ENCODE data around the gene AANAT.

Gene AANAT

GRCh38 chr17:76490112-76490710 lies 22.8 kb downstream of the AANAT start:
- no peak overlapping the region for H3K4me3 ChIP-seq (ENCODE audit: low read depth, low read length)
- TF ChIP-seq, protein P1, sequence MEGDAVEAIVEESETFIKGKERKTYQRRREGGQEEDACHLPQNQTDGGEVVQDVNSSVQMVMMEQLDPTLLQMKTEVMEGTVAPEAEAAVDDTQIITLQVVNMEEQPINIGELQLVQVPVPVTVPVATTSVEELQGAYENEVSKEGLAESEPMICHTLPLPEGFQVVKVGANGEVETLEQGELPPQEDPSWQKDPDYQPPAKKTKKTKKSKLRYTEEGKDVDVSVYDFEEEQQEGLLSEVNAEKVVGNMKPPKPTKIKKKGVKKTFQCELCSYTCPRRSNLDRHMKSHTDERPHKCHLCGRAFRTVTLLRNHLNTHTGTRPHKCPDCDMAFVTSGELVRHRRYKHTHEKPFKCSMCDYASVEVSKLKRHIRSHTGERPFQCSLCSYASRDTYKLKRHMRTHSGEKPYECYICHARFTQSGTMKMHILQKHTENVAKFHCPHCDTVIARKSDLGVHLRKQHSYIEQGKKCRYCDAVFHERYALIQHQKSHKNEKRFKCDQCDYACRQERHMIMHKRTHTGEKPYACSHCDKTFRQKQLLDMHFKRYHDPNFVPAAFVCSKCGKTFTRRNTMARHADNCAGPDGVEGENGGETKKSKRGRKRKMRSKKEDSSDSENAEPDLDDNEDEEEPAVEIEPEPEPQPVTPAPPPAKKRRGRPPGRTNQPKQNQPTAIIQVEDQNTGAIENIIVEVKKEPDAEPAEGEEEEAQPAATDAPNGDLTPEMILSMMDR (IDR thresholded peaks at IDR 0.05; ENCODE audit: borderline replicate concordance, insufficient read depth, low read depth, low read length), result no peak

GRCh38 chr17:76491271-76492122 lies 24.1 kb downstream of the AANAT start:
- no peak overlapping the region for H3K4me3 ChIP-seq (ENCODE audit: low read depth, low read length)

DNA sequence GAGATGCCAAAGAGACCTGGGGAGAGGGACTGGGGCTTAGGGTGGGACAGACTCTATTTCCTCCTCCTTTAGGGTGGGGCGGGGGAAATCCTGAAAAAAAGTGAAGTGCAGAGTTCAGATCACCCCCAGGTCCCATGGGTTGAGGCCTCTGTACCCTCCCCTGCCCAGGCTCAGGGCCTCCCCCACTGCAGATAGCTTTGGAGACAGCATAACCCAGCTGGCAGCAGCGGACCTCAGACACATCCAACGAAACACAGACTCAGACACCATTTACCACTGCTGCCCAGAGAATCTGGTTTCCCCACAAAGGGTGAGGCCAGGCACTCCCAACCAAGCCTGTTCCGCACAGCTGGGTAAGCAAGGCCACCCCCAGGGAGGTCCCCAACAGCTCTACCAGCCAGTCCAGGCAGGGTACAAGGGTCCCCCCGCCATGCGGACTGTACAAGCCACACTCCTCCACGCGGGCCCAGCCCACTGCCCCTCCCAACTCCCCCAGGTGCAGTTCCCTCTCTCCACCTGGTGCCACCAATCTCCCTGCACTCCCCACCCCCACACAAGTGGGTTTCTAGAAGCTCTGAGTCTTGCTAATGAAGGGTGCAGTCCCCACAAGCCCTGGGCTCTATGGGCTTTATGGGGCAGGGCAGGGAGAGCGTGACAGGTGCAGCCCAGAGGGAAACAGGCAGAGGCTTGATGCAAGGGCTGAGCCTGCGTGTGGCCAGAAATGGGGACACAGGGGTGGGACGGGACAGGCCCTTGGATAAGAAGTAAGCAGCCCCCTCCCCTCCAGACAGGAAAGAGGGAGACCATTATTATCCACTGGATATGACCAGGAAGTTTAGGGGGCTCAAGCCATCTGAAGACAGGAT lies 25.0 kb downstream of the AANAT start:
- TF ChIP-seq, protein P1 (IDR thresholded peaks at IDR 0.05; ENCODE audit: borderline replicate concordance, insufficient read depth, low read depth, low read length), result no peak
- peak overlapping the region; percentile 12 for H3K4me3 ChIP-seq (ENCODE audit: low read depth, low read length)

More at GRCh38 chr17:76491271-76492122, 24.1 kb downstream of the AANAT start:
- TF ChIP-seq, protein P1 (IDR thresholded peaks at IDR 0.05; ENCODE audit: borderline replicate concordance, insufficient read depth, low read depth, low read length), result no peak

GRCh38 chr17:76492989-76493501 lies 25.6 kb downstream of the AANAT start:
- TF ChIP-seq, protein P1 (IDR thresholded peaks at IDR 0.05; ENCODE audit: borderline replicate concordance, insufficient read depth, low read depth, low read length), result no peak
- peak overlapping the region; percentile 26 for H3K4me3 ChIP-seq (ENCODE audit: low read depth, low read length)

- TF ChIP-seq, protein P1 (IDR thresholded peaks at IDR 0.05; ENCODE audit: borderline replicate concordance, insufficient read depth, low read depth, low read length), result no peak
These were observed 26.2 kb downstream of the AANAT start for GRCh38 chr17:76493505-76494167.

DNA sequence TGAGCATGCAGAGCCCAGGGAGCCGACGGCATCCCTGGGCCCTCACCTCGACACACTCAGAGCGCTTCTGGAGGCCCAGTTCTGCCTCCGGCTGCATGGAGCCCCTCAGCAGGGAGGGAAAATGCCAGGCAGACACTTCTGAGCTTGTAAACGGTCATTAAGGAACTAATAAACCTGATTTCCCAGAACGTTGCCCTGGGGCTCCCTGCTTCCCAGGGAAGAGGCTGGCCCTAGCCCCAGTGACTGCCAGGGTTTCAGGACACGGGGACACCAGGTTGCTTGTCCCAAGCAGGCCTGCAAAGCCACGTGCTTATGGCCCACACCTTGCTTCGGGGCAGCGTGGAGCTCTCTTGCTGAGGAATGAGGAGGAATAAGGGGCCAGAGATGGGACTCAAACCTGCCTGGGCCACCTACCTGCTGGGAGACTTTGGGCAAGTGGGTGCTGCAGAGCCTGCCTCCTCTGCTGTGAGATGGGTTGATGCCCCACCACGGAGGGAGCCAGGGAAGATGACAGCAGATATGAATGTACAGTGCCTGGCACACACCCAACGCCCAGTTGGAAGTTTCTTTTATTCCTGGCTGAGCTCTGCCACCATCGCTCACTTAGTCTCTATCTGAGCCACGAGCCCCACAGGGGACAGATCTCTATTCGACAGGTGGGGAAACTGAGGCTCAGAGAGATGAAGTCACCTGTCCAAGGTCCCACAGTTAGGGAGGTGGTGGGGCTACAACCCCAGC lies 28.4 kb downstream of the AANAT start:
- no peak overlapping the region for H3K4me3 ChIP-seq (ENCODE audit: low read depth, low read length)
- TF ChIP-seq, protein P1 (IDR thresholded peaks at IDR 0.05; ENCODE audit: borderline replicate concordance, insufficient read depth, low read depth, low read length), result no peak

More at GRCh38 chr17:76493505-76494167, 26.2 kb downstream of the AANAT start:
- H3K4me3 ChIP-seq (ENCODE audit: low read depth, low read length), result peak overlapping the region; percentile 26
